Measurements from ENCODE around the gene GPR39.

Gene GPR39

GRCh38 chr2:132374151-132374550 is 42.5 kb upstream of the GPR39 start:
- no peak overlapping the region for H3K9ac ChIP-seq
- H3K4me1 ChIP-seq (ENCODE audit: low read depth, poor library complexity, severe bottlenecking): no peaks in the 10 kb centered on the region
- no peak overlapping the region for H2AFZ ChIP-seq (ENCODE audit: low read depth)
- no peaks in the 10 kb centered on the region for H3K36me3 ChIP-seq (ENCODE audit: insufficient read depth)
- H3K79me2 ChIP-seq (ENCODE audit: insufficient read depth, low read depth): no peaks in the 10 kb centered on the region
- no peak overlapping the region for H3K4me2 ChIP-seq
- no peaks in the 10 kb centered on the region for H3K27me3 ChIP-seq (ENCODE audit: insufficient read depth, low read depth)
- TF ChIP-seq CTCF (conservative IDR thresholded peaks at IDR 0.05; ENCODE audit: low read depth, low read length): no peak
- H3K4me3 ChIP-seq (IDR thresholded peaks at IDR 0.05; ENCODE audit: insufficient read depth, low read depth, low read length): no peak overlapping the region
- no peaks in the 10 kb centered on the region for H4K20me1 ChIP-seq (ENCODE audit: insufficient read depth)
- no peak overlapping the region for H3K27ac ChIP-seq

GRCh38 chr2:132374551-132374950 is 42.1 kb upstream of the GPR39 start:
- Histone ChIP-seq H4K20me1 (ENCODE audit: insufficient read depth) (no peaks in the 10 kb centered on the region), H3K4me2 (no peak overlapping the region), H2AFZ (ENCODE audit: low read depth) (no peak overlapping the region), H3K4me1 (ENCODE audit: low read depth, poor library complexity, severe bottlenecking) (no peaks in the 10 kb centered on the region), H3K79me2 (ENCODE audit: insufficient read depth, low read depth) (no peaks in the 10 kb centered on the region), H3K27ac (no peak overlapping the region), H3K36me3 (ENCODE audit: insufficient read depth) (no peaks in the 10 kb centered on the region), H3K27me3 (ENCODE audit: insufficient read depth, low read depth) (no peaks in the 10 kb centered on the region), H3K4me3 (IDR thresholded peaks at IDR 0.05; ENCODE audit: insufficient read depth, low read depth, low read length) (no peak overlapping the region), H3K9ac (no peak overlapping the region)
- no peak for TF ChIP-seq CTCF (conservative IDR thresholded peaks at IDR 0.05; ENCODE audit: low read depth, low read length)

GRCh38 chr2:132374961-132375360 is 41.6 kb upstream of the GPR39 start:
- no peaks in the 10 kb centered on the region for H3K4me1 ChIP-seq (ENCODE audit: low read depth, poor library complexity, severe bottlenecking)
- no peak for TF ChIP-seq CTCF (conservative IDR thresholded peaks at IDR 0.05; ENCODE audit: low read depth, low read length)
- H3K9ac ChIP-seq: no peak overlapping the region
- H2AFZ ChIP-seq (ENCODE audit: low read depth): no peak overlapping the region
- no peaks in the 10 kb centered on the region for H4K20me1 ChIP-seq (ENCODE audit: insufficient read depth)
- no peaks in the 10 kb centered on the region for H3K79me2 ChIP-seq (ENCODE audit: insufficient read depth, low read depth)
- no peak overlapping the region for H3K4me3 ChIP-seq (IDR thresholded peaks at IDR 0.05; ENCODE audit: insufficient read depth, low read depth, low read length)
- H3K36me3 ChIP-seq (ENCODE audit: insufficient read depth): no peaks in the 10 kb centered on the region
- no peak overlapping the region for H3K4me2 ChIP-seq
- no peak overlapping the region for H3K27ac ChIP-seq
- no peaks in the 10 kb centered on the region for H3K27me3 ChIP-seq (ENCODE audit: insufficient read depth, low read depth)

- Histone ChIP-seq H3K36me3 (ENCODE audit: insufficient read depth) (no peaks in the 10 kb centered on the region), H3K27me3 (ENCODE audit: insufficient read depth, low read depth) (no peaks in the 10 kb centered on the region)
- no peak for TF ChIP-seq CTCF (conservative IDR thresholded peaks at IDR 0.05; ENCODE audit: low read depth, low read length)
Observed at GRCh38 chr2:132381376-132381775, 35.2 kb upstream of the GPR39 start.

More at GRCh38 chr2:132381376-132381775, 35.2 kb upstream of the GPR39 start:
- no peak overlapping the region for H3K9ac ChIP-seq
- H3K4me2 ChIP-seq: no peak overlapping the region
- H2AFZ ChIP-seq (ENCODE audit: low read depth): no peak overlapping the region
- H3K27ac ChIP-seq: no peak overlapping the region
- H3K4me1 ChIP-seq (ENCODE audit: low read depth, poor library complexity, severe bottlenecking): no peaks in the 10 kb centered on the region
- H4K20me1 ChIP-seq (ENCODE audit: insufficient read depth): no peaks in the 10 kb centered on the region
- no peak overlapping the region for H3K4me3 ChIP-seq (IDR thresholded peaks at IDR 0.05; ENCODE audit: insufficient read depth, low read depth, low read length)
- H3K79me2 ChIP-seq (ENCODE audit: insufficient read depth, low read depth): no peaks in the 10 kb centered on the region
